HepG2 (cell line): Measurements from ENCODE around the gene TBC1D24. TPM values are rescaled to one million over a fixed set of nuclear protein-coding genes. Genes with fewer than 3 reads are reported as not detected.

ENCODE experiments used
- ATAC-seq: fragments of 200-7000 bp; cut with Tn5 transposase; 3 replicates; pipeline ENCODE4 v1.9.1; 2020; ENCODE audit warnings: mild to moderate bottlenecking, moderate library complexity
- BruUV-seq: library from RNA; stranded (reverse); fragments of 400-500 nt; replicated peaks from 2 replicates; lab custom pipeline; 2021; lab: Mats Ljungman, UMichigan
- CTCF ChIA-PET: fragments of 300-600 bp; formaldehyde crosslinking; extraction: SDS; loops from one replicate; lab custom pipeline; 2021; ENCODE audit warnings: low total read pairs, inconsistent platforms, low intra/inter-chr PET ratio; lab: Yijun Ruan, JAX
- POLR2A ChIA-PET: fragments of 350-600 bp; sonication (Branson Sonifier 250); formaldehyde crosslinking; loops from one replicate; lab custom pipeline; 2020; ENCODE audit warnings: antibody characterized with exemption, inconsistent platforms; lab: Yijun Ruan, JAX
- DNase-seq: peaks from one replicate; pipeline ENCODE4 v3.0.0-alpha.2; 2015; ENCODE audit warnings: low spot score
- FAIRE-seq: peaks from 3 replicates; lab custom pipeline; 2011; peaks lifted over from hg19 to GRCh38; lab: Jason Lieb, UNC
- H2AFZ ChIP-seq: one replicate; pipeline ENCODE4 v1.6.1; 2011; ENCODE audit warnings: low read length, inconsistent platforms
- H3K27ac ChIP-seq: fragments of 300-600 bp; 3 replicates; pipeline ENCODE4 v1.8.0; 2011; ENCODE audit warnings: mixed run types, mild to moderate bottlenecking, mixed read lengths, low read length, inconsistent platforms; ENCODE audit not compliant: insufficient read depth; ENCODE audit errors: extremely low read length
- H3K27me3 ChIP-seq, 2 experiments: fragments of 200-600 bp in 1 of 2; 2 replicates in 1 of 2; 3 replicates in 1 of 2; pipeline versions ENCODE4 v1.6.0 to v1.8.0; 2011; ENCODE audit warnings: low read length in 2 of 2, mild to moderate bottlenecking in 2 of 2, moderate library complexity in 2 of 2, inconsistent platforms in 1 of 2; ENCODE audit not compliant: insufficient read depth in 2 of 2, control insufficient read depth in 1 of 2
- H3K36me3 ChIP-seq, 2 experiments: fragments of 200-600 bp in 1 of 2; replicated peaks in 1 of 2; 2 replicates in 1 of 2; 3 replicates in 1 of 2; pipeline versions ENCODE4 v1.5.1 to v1.8.0; 2011; ENCODE audit warnings: low read length in 2 of 2, inconsistent platforms in 1 of 2; ENCODE audit not compliant: insufficient read depth in 2 of 2, control insufficient read depth in 1 of 2
- H3K4me1 ChIP-seq: 2 replicates; pipeline ENCODE4 v1.5.1; 2012; ENCODE audit warnings: low read length, inconsistent platforms; ENCODE audit not compliant: insufficient read depth
- H3K4me2 ChIP-seq: 2 replicates; pipeline ENCODE4 v1.6.0; 2011; ENCODE audit warnings: low read depth, low read length, inconsistent platforms
- H3K4me3 ChIP-seq, 3 experiments: fragments of 200-600 bp in 1 of 3; sonication (generic), shearing (Covaris generic) in 1 of 3; replicated peaks in 1 of 3; 2 replicates each; pipeline ENCODE4 v1.5.1; 2011 to 2016; ENCODE audit warnings: low read length in 3 of 3, inconsistent platforms in 2 of 3, low read depth in 2 of 3, mild to moderate bottlenecking in 2 of 3, control low read depth in 1 of 3, mixed read lengths in 1 of 3; ENCODE audit not compliant: insufficient read depth in 1 of 3
- H3K79me2 ChIP-seq: one replicate; pipeline ENCODE4 v1.6.1; 2011; ENCODE audit warnings: low read length, inconsistent platforms; ENCODE audit not compliant: insufficient read depth
- H3K9ac ChIP-seq: 2 replicates; pipeline ENCODE4 v1.6.0; 2011; ENCODE audit warnings: mild to moderate bottlenecking, low read depth, low read length, inconsistent platforms; ENCODE audit not compliant: insufficient read depth
- H3K9me3 ChIP-seq: 2 replicates; pipeline ENCODE4 v1.5.1; 2012; ENCODE audit warnings: mild to moderate bottlenecking, low read length
- H4K20me1 ChIP-seq: 2 replicates; pipeline ENCODE4 v1.6.0; 2011; ENCODE audit warnings: inconsistent platforms, mild to moderate bottlenecking, low read length, moderate library complexity; ENCODE audit not compliant: insufficient read depth
- AGO2 ChIP-seq: fragments of 200-400 bp; formaldehyde crosslinking; optimal IDR thresholded peaks from 2 replicates; pipeline ENCODE3; 2017; ENCODE audit warnings: mild to moderate bottlenecking, low read depth, low read length, moderate library complexity
- ETS1 ChIP-seq: sonication (generic); formaldehyde crosslinking; IDR thresholded peaks from 2 replicates; pipeline ENCODE4 v1.4.0; 2020; ENCODE audit warnings: missing genetic modification reagents
- HNRNPL ChIP-seq: fragments of 200-400 bp; formaldehyde crosslinking; IDR thresholded peaks from 2 replicates; pipeline ENCODE4 v1.6.1; 2017; ENCODE audit warnings: mild to moderate bottlenecking, low read depth, low read length
- TOPORS ChIP-seq: sonication (generic); formaldehyde crosslinking; IDR thresholded peaks from 2 replicates; pipeline ENCODE4 v1.8.0; 2023; ENCODE audit warnings: mild to moderate bottlenecking, missing genetic modification reagents
- ZBTB34 ChIP-seq: sonication (generic); formaldehyde crosslinking; IDR thresholded peaks from 2 replicates; pipeline ENCODE4 v1.8.0; 2022; ENCODE audit warnings: mild to moderate bottlenecking, missing genetic modification reagents
- ZFP91 ChIP-seq: sonication (generic); formaldehyde crosslinking; IDR thresholded peaks from 2 replicates; pipeline ENCODE4 v1.9.0; 2022; ENCODE audit warnings: missing genetic modification reagents, mild to moderate bottlenecking, borderline replicate concordance
- ZNF543 ChIP-seq: sonication (generic); formaldehyde crosslinking; IDR thresholded peaks from 2 replicates; pipeline ENCODE4 v1.4.0; 2020; ENCODE audit warnings: mild to moderate bottlenecking, missing genetic modification reagents
- ZNF615 ChIP-seq: sonication (generic); formaldehyde crosslinking; IDR thresholded peaks from 2 replicates; pipeline ENCODE4 v1.5.0; 2020; ENCODE audit warnings: mild to moderate bottlenecking, missing genetic modification reagents, borderline replicate concordance
- WGBS: methylation state at CpG from one replicate; pipeline ENCODE4 v1.1.6; 2017; ENCODE audit warnings: low lambda C conversion rate; 5-methylcytosine and 5-hydroxymethylcytosine counted together
- in situ Hi-C: cut with HindIII; loops from 2 replicates; pipeline ENCODE4 v1.10.0; 2017; ENCODE audit warnings: low pct_unique_long_range_greater_than_20kb; ENCODE audit not compliant: extremely low pct_ligation_motif_present
- intact Hi-C: fragments of 100-400 bp; cut with micrococcal nuclease; formaldehyde crosslinking; loops from one replicate; pipeline ENCODE4 v1.10.0; 2022; ENCODE audit not compliant: unreplicated experiment
- polyA plus RNA-seq, 8 experiments: library from polyadenylated mRNA; depleted of rRNA in 3 of 8; stranded (reverse) in 7 of 8; unstranded in 1 of 8; fragments of >200 nt; fragmentation: Illumina TruSeq in 4 of 8; extraction: Trizol in 4 of 8; gene quantifications; 2 replicates each; pipeline versions ENCODE4 v1.2.1 to v1.2.3, GENCODE V29; 2011 to 2016; ENCODE audit warnings: low read depth in 4 of 8, missing spikeins in 1 of 8, mixed read lengths in 1 of 8; ENCODE audit not compliant: insufficient read depth in 1 of 8
- total RNA-seq, 5 experiments: library from RNA; depleted of rRNA; stranded (reverse); fragments of >200 nt; fragmentation: Illumina TruSeq; extraction: Trizol; gene quantifications; 2 replicates each; pipeline ENCODE4 v1.2.3, GENCODE V29; 2016; ENCODE audit warnings: low read depth in 1 of 5
- TF ChIP-seq, protein P1 (sequence below): sonication (generic); formaldehyde crosslinking; IDR thresholded peaks from 2 replicates; pipeline ENCODE4 v1.8.1; 2023; ENCODE audit warnings: mild to moderate bottlenecking, missing genetic modification reagents
- TF ChIP-seq, protein P2 (sequence below): IDR thresholded peaks from 2 replicates; pipeline ENCODE4 v1.6.1; 2018; ENCODE audit warnings: missing genetic modification reagents
- TF ChIP-seq, protein P3 (sequence below): sonication (generic); formaldehyde crosslinking; IDR thresholded peaks from 2 replicates; pipeline ENCODE4 v1.4.0; 2020; ENCODE audit warnings: mild to moderate bottlenecking, missing genetic modification reagents

Gene TBC1D24
- total and polyA plus RNA-seq, 2 of the 13 experiments (the other 11 are each of a cell fraction or from before 2014, with no cell fraction given) = 7.7 to 13.7 TPM

GRCh38 chr16:2428051-2428783, 46.7 kb upstream of the TBC1D24 start:
- in situ Hi-C loops = loop anchor here (5.0 kb wide), 1 partner anchor 74 kb away; no protein-coding TSS in a partner anchor
- 0 out of 2 replicates have a peak, but pooled peaks have one; percentile 31 for TF ChIP-seq TOPORS
- TF ChIP-seq, protein P1, sequence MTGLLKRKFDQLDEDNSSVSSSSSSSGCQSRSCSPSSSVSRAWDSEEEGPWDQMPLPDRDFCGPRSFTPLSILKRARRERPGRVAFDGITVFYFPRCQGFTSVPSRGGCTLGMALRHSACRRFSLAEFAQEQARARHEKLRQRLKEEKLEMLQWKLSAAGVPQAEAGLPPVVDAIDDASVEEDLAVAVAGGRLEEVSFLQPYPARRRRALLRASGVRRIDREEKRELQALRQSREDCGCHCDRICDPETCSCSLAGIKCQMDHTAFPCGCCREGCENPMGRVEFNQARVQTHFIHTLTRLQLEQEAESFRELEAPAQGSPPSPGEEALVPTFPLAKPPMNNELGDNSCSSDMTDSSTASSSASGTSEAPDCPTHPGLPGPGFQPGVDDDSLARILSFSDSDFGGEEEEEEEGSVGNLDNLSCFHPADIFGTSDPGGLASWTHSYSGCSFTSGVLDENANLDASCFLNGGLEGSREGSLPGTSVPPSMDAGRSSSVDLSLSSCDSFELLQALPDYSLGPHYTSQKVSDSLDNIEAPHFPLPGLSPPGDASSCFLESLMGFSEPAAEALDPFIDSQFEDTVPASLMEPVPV = peak; percentile 34; the same call in 1 of the 2 replicates
- peak; percentile 46; the same call in 1 of the 2 replicates for TF ChIP-seq ZFP91 (CRISPR knock-in tag)
- TF ChIP-seq, protein P2, sequence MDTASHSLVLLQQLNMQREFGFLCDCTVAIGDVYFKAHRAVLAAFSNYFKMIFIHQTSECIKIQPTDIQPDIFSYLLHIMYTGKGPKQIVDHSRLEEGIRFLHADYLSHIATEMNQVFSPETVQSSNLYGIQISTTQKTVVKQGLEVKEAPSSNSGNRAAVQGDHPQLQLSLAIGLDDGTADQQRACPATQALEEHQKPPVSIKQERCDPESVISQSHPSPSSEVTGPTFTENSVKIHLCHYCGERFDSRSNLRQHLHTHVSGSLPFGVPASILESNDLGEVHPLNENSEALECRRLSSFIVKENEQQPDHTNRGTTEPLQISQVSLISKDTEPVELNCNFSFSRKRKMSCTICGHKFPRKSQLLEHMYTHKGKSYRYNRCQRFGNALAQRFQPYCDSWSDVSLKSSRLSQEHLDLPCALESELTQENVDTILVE (CRISPR knock-in tag) = no peak
- 0 out of 2 replicates have a peak, but pooled peaks have one; percentile 68 for TF ChIP-seq ZBTB34 (CRISPR knock-in tag)
- TF ChIP-seq HNRNPL = peak; percentile 59; the same call in 1 of the 2 replicates
- 0 out of 2 replicates have a peak, but pooled peaks have one; percentile 0 for TF ChIP-seq ZNF543
- TF ChIP-seq, protein P3, sequence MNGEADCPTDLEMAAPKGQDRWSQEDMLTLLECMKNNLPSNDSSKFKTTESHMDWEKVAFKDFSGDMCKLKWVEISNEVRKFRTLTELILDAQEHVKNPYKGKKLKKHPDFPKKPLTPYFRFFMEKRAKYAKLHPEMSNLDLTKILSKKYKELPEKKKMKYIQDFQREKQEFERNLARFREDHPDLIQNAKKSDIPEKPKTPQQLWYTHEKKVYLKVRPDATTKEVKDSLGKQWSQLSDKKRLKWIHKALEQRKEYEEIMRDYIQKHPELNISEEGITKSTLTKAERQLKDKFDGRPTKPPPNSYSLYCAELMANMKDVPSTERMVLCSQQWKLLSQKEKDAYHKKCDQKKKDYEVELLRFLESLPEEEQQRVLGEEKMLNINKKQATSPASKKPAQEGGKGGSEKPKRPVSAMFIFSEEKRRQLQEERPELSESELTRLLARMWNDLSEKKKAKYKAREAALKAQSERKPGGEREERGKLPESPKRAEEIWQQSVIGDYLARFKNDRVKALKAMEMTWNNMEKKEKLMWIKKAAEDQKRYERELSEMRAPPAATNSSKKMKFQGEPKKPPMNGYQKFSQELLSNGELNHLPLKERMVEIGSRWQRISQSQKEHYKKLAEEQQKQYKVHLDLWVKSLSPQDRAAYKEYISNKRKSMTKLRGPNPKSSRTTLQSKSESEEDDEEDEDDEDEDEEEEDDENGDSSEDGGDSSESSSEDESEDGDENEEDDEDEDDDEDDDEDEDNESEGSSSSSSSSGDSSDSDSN = 0 out of 2 replicates have a peak, but pooled peaks have one; percentile 6
- TF ChIP-seq AGO2 = peak; percentile 60
- 0 out of 2 replicates have a peak, but pooled peaks have one; percentile 53 for TF ChIP-seq ETS1 (CRISPR knock-in tag)
- TF ChIP-seq ZNF615 = no peak

More at GRCh38 chr16:2428051-2428783, 46.7 kb upstream of the TBC1D24 start:
- DNase-seq = no peak
- intact Hi-C loops = loop anchor here (5.0 kb wide), 1 partner anchor 86 kb away; the partner anchor contains the start of gene ABCA3
- TSS peak; percentile 86 for BruUV-seq
- H3K36me3 ChIP-seq = peaks cover 7 to 14% of the 10 kb centered on the region in 2 experiments
- 55% methylated on average over 8 of the region's 28 CpGs for WGBS
- CTCF ChIA-PET = interaction anchor here (3.1 kb wide), 1 partner anchor 87 kb away, joined by 11 read pairs; the partner anchor contains the start of gene ABCA3
- H3K9me3 ChIP-seq = no peaks in the 10 kb centered on the region
- H3K27ac ChIP-seq = no peak overlapping the region
- peaks cover 28% of the 10 kb centered on the region for H3K4me1 ChIP-seq
- peaks cover 15% of the 10 kb centered on the region for H3K79me2 ChIP-seq
- H3K4me3 ChIP-seq = peak overlapping the region; percentile 21 to 73 (median 60); a peak in 4 of 6 replicates
- H4K20me1 ChIP-seq = no peaks in the 10 kb centered on the region
- H3K9ac ChIP-seq = peak overlapping the region; percentile 70
- peak; percentile 20 for ATAC-seq
- peaks cover 10 to 28% of the 10 kb centered on the region in 2 experiments for H3K27me3 ChIP-seq
- H2AFZ ChIP-seq = no peak overlapping the region
- no peak for FAIRE-seq
- POLR2A ChIA-PET = no interaction called here
- peak overlapping the region; percentile 84 for H3K4me2 ChIP-seq
